K562 (cell line): Measurements from ENCODE around the gene CRLF2. TPM values are rescaled to one million over a fixed set of nuclear protein-coding genes. Genes with fewer than 3 reads are reported as not detected.

Experiments
- CCAR2 ChIP-seq: fragments of 200-400 bp; formaldehyde crosslinking; IDR thresholded peaks from 2 replicates; pipeline ENCODE4 v1.6.1; 2017; ENCODE audit warnings: mild to moderate bottlenecking, low read depth, low read length
- CXXC5 ChIP-seq: fragments of 250-450 bp; sonication (Bioruptor Pico); IDR thresholded peaks from 2 replicates; pipeline ENCODE4 v1.8.0; 2022; ENCODE audit warnings: inconsistent platforms, mild to moderate bottlenecking, moderate library complexity
- HCFC1 ChIP-seq: IDR thresholded peaks from 2 replicates; pipeline ENCODE4 v1.6.1; 2012; ENCODE audit warnings: low read depth, low read length, improper control_type of control experiment
- KLF16 ChIP-seq: IDR thresholded peaks from 2 replicates; pipeline ENCODE4 v1.6.1; 2016; ENCODE audit warnings: antibody characterized with exemption
- NFIC ChIP-seq: fragments of 450-650 bp; IDR thresholded peaks from 2 replicates; pipeline ENCODE4 v1.6.1; 2017; ENCODE audit warnings: mild to moderate bottlenecking, inconsistent platforms
- TBP ChIP-seq: optimal IDR thresholded peaks from 2 replicates; pipeline ENCODE3; 2011; ENCODE audit warnings: low read depth, low read length, improper control_type of control experiment
- ZBTB17 ChIP-seq: fragments of 450-650 bp; formaldehyde crosslinking; IDR thresholded peaks from 2 replicates; pipeline ENCODE4 v1.4.0; 2020; ENCODE audit warnings: mild to moderate bottlenecking
- ZC3H8 ChIP-seq: fragments of 450-650 bp; IDR thresholded peaks from 2 replicates; pipeline ENCODE4 v1.6.1; 2017
- ZNF444 ChIP-seq: fragments of 250-450 bp; sonication (Bioruptor Pico); IDR thresholded peaks from 2 replicates; pipeline ENCODE4 v1.4.0; 2020; ENCODE audit warnings: mild to moderate bottlenecking, moderate library complexity
- ZSCAN29 ChIP-seq: fragments of 450-650 bp; IDR thresholded peaks from 2 replicates; pipeline ENCODE4 v1.6.1; 2017
- polyA plus RNA-seq, 8 experiments: library from polyadenylated mRNA; depleted of rRNA in 4 of 8; stranded (reverse) in 5 of 8; unstranded in 3 of 8; fragments of >200 nt; fragmentation: Nextera tagmentation in 2 of 8; fragmentation: Illumina TruSeq in 1 of 8; extraction: Ambion mirVana in 2 of 8; extraction: Trizol in 1 of 8; gene quantifications; 2 replicates each; pipeline versions ENCODE4 v1.2.1 to v1.2.3, GENCODE V29; 2011 to 2014; ENCODE audit warnings: inconsistent platforms in 1 of 8, missing spikeins in 1 of 8
- total RNA-seq, 7 experiments: library from RNA; depleted of rRNA in 6 of 7; stranded (reverse); fragments of >200 nt in 6 of 7; fragmentation: Illumina TruSeq in 2 of 7; extraction: Trizol in 2 of 7; gene quantifications; 2 replicates each; pipeline versions ENCODE4 v1.2.1 to v1.2.3, GENCODE V29; 2011 to 2021; ENCODE audit warnings: low replicate concordance in 1 of 7
- TF ChIP-seq, protein P1 (sequence below), 2 experiments: fragments of 150-350 bp in 1 of 2; IDR thresholded peaks; 2 replicates each; pipeline ENCODE4 v1.6.1; 2012 to 2016; ENCODE audit warnings: low read depth in 2 of 2, low read length in 2 of 2, mild to moderate bottlenecking in 1 of 2, moderate library complexity in 1 of 2
- TF ChIP-seq, protein P2 (sequence below): fragments of 200-800 bp; sonication (Bioruptor generic); IDR thresholded peaks from 2 replicates; pipeline ENCODE4 v1.6.1; 2017; ENCODE audit warnings: missing genetic modification characterization, missing compliant biosample characterization
- TF ChIP-seq, protein P3 (sequence below): fragments of 450-650 bp; formaldehyde crosslinking; IDR thresholded peaks from 2 replicates; pipeline ENCODE4 v1.4.0; 2020; ENCODE audit warnings: mild to moderate bottlenecking, mixed read lengths
- TF ChIP-seq, protein P4 (sequence below): sonication (generic); formaldehyde crosslinking; IDR thresholded peaks from 2 replicates; pipeline ENCODE4 v1.8.0; 2022; ENCODE audit warnings: mild to moderate bottlenecking, missing genetic modification reagents
- TF ChIP-seq, protein P5 (sequence below), 3 experiments: IDR thresholded peaks in 2 of 3; conservative IDR thresholded peaks in 1 of 3; 2 replicates each; pipeline ENCODE4 v1.5.1; 2011 to 2012; ENCODE audit warnings: low read length in 3 of 3, mild to moderate bottlenecking in 3 of 3, control low read depth in 2 of 3, improper control_type of control experiment in 1 of 3, inconsistent platforms in 1 of 3, low read depth in 1 of 3, mixed read lengths in 1 of 3, moderate library complexity in 1 of 3; ENCODE audit not compliant: insufficient read depth in 2 of 3
- TF ChIP-seq, protein P6 (sequence below): IDR thresholded peaks from 3 replicates; pipeline ENCODE4 v1.6.1; 2011; ENCODE audit warnings: borderline replicate concordance, mild to moderate bottlenecking, moderate library complexity; ENCODE audit not compliant: insufficient read length; ENCODE audit errors: extremely low read depth

Gene CRLF2
- total and polyA plus RNA-seq, 9 of the 15 experiments (the other 6 are each of a cell fraction or from before 2014, with no cell fraction given) = not detected

DNA sequence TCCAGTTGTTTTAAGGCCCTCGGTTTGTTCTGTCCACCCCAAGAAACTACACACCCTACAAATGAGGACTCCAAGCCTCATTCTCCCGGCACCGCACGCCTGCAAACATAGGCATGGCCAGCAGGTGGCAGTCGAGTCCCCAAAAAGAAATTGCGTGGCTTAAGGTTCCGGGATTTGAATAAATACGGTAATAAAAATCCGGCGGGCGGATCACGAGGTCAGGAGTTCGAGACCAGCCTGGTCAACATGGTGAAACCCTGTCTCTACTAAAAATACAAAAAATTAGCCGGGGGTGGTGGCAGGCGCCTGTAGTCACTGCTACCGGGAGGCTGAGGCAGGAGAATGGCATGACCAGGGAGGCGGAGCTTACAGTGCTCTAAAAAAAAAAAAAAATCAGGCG lies 34.4 kb upstream of the CRLF2 start (continued):
- TF ChIP-seq, protein P1, sequence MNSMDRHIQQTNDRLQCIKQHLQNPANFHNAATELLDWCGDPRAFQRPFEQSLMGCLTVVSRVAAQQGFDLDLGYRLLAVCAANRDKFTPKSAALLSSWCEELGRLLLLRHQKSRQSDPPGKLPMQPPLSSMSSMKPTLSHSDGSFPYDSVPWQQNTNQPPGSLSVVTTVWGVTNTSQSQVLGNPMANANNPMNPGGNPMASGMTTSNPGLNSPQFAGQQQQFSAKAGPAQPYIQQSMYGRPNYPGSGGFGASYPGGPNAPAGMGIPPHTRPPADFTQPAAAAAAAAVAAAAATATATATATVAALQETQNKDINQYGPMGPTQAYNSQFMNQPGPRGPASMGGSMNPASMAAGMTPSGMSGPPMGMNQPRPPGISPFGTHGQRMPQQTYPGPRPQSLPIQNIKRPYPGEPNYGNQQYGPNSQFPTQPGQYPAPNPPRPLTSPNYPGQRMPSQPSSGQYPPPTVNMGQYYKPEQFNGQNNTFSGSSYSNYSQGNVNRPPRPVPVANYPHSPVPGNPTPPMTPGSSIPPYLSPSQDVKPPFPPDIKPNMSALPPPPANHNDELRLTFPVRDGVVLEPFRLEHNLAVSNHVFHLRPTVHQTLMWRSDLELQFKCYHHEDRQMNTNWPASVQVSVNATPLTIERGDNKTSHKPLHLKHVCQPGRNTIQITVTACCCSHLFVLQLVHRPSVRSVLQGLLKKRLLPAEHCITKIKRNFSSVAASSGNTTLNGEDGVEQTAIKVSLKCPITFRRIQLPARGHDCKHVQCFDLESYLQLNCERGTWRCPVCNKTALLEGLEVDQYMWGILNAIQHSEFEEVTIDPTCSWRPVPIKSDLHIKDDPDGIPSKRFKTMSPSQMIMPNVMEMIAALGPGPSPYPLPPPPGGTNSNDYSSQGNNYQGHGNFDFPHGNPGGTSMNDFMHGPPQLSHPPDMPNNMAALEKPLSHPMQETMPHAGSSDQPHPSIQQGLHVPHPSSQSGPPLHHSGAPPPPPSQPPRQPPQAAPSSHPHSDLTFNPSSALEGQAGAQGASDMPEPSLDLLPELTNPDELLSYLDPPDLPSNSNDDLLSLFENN (IDR thresholded peaks at IDR 0.05; ENCODE audit: low read depth in 2 of 2, low read length in 2 of 2) = no peak
- TF ChIP-seq NFIC (0 out of 2 replicates have a peak, but pooled peaks have one; percentile 5), ZBTB17 (CRISPR knock-in tag) (no peak), TBP (no peak), ZSCAN29 (no peak), KLF16 (peak; percentile 30; the same call in 1 of the 2 replicates), CXXC5 (CRISPR knock-in tag) (0 out of 2 replicates have a peak, but pooled peaks have one; percentile 32), ZC3H8 (no peak), CCAR2 (no peak), HCFC1 (no peak), ZNF444 (CRISPR knock-in tag) (no peak)
- TF ChIP-seq, protein P2, sequence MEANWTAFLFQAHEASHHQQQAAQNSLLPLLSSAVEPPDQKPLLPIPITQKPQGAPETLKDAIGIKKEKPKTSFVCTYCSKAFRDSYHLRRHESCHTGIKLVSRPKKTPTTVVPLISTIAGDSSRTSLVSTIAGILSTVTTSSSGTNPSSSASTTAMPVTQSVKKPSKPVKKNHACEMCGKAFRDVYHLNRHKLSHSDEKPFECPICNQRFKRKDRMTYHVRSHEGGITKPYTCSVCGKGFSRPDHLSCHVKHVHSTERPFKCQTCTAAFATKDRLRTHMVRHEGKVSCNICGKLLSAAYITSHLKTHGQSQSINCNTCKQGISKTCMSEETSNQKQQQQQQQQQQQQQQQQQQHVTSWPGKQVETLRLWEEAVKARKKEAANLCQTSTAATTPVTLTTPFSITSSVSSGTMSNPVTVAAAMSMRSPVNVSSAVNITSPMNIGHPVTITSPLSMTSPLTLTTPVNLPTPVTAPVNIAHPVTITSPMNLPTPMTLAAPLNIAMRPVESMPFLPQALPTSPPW (CRISPR knock-in tag) = no peak
- TF ChIP-seq, protein P3, sequence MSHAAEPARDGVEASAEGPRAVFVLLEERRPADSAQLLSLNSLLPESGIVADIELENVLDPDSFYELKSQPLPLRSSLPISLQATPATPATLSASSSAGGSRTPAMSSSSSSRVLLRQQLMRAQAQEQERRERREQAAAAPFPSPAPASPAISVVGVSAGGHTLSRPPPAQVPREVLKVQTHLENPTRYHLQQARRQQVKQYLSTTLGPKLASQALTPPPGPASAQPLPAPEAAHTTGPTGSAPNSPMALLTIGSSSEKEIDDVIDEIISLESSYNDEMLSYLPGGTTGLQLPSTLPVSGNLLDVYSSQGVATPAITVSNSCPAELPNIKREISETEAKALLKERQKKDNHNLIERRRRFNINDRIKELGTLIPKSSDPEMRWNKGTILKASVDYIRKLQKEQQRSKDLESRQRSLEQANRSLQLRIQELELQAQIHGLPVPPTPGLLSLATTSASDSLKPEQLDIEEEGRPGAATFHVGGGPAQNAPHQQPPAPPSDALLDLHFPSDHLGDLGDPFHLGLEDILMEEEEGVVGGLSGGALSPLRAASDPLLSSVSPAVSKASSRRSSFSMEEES (CRISPR knock-in tag) = 0 out of 2 replicates have a peak, but pooled peaks have one; percentile 20
- TF ChIP-seq, protein P4, sequence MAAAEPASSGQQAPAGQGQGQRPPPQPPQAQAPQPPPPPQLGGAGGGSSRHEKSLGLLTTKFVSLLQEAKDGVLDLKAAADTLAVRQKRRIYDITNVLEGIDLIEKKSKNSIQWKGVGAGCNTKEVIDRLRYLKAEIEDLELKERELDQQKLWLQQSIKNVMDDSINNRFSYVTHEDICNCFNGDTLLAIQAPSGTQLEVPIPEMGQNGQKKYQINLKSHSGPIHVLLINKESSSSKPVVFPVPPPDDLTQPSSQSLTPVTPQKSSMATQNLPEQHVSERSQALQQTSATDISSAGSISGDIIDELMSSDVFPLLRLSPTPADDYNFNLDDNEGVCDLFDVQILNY (CRISPR knock-in tag) = no peak
- TF ChIP-seq, protein P5, sequence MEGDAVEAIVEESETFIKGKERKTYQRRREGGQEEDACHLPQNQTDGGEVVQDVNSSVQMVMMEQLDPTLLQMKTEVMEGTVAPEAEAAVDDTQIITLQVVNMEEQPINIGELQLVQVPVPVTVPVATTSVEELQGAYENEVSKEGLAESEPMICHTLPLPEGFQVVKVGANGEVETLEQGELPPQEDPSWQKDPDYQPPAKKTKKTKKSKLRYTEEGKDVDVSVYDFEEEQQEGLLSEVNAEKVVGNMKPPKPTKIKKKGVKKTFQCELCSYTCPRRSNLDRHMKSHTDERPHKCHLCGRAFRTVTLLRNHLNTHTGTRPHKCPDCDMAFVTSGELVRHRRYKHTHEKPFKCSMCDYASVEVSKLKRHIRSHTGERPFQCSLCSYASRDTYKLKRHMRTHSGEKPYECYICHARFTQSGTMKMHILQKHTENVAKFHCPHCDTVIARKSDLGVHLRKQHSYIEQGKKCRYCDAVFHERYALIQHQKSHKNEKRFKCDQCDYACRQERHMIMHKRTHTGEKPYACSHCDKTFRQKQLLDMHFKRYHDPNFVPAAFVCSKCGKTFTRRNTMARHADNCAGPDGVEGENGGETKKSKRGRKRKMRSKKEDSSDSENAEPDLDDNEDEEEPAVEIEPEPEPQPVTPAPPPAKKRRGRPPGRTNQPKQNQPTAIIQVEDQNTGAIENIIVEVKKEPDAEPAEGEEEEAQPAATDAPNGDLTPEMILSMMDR (IDR thresholded peaks at IDR 0.05 in 2 of 3, conservative IDR thresholded peaks at IDR 0.05 in 1 of 3; ENCODE audit: insufficient read depth in 2 of 3, low read depth in 1 of 3, low read length in 3 of 3) = peak; percentile 63 to 71 (median 66)
- TF ChIP-seq, protein P6, sequence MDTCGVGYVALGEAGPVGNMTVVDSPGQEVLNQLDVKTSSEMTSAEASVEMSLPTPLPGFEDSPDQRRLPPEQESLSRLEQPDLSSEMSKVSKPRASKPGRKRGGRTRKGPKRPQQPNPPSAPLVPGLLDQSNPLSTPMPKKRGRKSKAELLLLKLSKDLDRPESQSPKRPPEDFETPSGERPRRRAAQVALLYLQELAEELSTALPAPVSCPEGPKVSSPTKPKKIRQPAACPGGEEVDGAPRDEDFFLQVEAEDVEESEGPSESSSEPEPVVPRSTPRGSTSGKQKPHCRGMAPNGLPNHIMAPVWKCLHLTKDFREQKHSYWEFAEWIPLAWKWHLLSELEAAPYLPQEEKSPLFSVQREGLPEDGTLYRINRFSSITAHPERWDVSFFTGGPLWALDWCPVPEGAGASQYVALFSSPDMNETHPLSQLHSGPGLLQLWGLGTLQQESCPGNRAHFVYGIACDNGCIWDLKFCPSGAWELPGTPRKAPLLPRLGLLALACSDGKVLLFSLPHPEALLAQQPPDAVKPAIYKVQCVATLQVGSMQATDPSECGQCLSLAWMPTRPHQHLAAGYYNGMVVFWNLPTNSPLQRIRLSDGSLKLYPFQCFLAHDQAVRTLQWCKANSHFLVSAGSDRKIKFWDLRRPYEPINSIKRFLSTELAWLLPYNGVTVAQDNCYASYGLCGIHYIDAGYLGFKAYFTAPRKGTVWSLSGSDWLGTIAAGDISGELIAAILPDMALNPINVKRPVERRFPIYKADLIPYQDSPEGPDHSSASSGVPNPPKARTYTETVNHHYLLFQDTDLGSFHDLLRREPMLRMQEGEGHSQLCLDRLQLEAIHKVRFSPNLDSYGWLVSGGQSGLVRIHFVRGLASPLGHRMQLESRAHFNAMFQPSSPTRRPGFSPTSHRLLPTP = peak; percentile 71
